Erythroblast (primary cell): ENCODE measurements around the gene RAB4B.

Experiments used
- GATA1 ChIP-seq: IDR thresholded peaks from 2 replicates; pipeline ENCODE4 v1.6.1; 2011; ENCODE audit warnings: low read depth, mild to moderate bottlenecking, control low read depth, low read length, moderate library complexity
- POLR2A ChIP-seq: IDR thresholded peaks from 2 replicates; pipeline ENCODE4 v1.6.1; 2011; ENCODE audit warnings: mild to moderate bottlenecking, low read length

GRCh38 chr19:40822161-40822560 is 44.1 kb downstream of the RAB4B start:
- TF ChIP-seq POLR2A = no peak
- TF ChIP-seq GATA1 = no peak
